Measurements from ENCODE around the gene BTAF1.

DNA sequence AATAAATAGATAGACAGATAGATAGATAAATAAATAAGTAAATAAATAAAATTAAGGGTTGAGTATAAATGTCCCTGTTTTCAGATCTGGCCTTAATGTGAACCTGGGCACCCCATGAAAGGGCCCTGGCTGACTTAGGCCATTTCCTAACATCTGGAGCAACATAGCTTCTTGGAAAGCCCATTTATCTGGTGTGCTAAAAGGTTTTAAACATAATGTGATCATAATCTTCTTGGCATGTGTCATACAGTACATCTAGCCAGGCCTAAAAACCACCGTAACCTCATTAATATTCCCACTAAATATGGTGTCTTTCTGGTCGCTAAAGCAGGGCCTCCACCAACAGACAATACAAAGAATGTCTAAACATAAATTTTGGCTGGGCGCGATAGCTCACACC, 142.8 kb downstream of the BTAF1 start:
- TF ChIP-seq, protein P1, sequence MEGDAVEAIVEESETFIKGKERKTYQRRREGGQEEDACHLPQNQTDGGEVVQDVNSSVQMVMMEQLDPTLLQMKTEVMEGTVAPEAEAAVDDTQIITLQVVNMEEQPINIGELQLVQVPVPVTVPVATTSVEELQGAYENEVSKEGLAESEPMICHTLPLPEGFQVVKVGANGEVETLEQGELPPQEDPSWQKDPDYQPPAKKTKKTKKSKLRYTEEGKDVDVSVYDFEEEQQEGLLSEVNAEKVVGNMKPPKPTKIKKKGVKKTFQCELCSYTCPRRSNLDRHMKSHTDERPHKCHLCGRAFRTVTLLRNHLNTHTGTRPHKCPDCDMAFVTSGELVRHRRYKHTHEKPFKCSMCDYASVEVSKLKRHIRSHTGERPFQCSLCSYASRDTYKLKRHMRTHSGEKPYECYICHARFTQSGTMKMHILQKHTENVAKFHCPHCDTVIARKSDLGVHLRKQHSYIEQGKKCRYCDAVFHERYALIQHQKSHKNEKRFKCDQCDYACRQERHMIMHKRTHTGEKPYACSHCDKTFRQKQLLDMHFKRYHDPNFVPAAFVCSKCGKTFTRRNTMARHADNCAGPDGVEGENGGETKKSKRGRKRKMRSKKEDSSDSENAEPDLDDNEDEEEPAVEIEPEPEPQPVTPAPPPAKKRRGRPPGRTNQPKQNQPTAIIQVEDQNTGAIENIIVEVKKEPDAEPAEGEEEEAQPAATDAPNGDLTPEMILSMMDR (IDR thresholded peaks at IDR 0.05) = no peak
- no peak for TF ChIP-seq POLR2A (IDR thresholded peaks at IDR 0.05)
